GM18873 (cell line): ENCODE data around the gene DNAJA1.
"Not testable (repeated sequence)": the region's sequence is repeated elsewhere in the genome, so short reads cannot be mapped to it uniquely, and the experiment has no call there.

Experiments
- ATAC-seq: cut with Tn5 transposase; IDR thresholded peaks from one replicate; pipeline ENCODE4 v1.9.1; 2021; ENCODE audit warnings: mild to moderate bottlenecking, moderate library complexity, moderate number of reproducible peaks; ENCODE audit not compliant: unreplicated experiment, low FRiP score

Gene DNAJA1

DNA sequence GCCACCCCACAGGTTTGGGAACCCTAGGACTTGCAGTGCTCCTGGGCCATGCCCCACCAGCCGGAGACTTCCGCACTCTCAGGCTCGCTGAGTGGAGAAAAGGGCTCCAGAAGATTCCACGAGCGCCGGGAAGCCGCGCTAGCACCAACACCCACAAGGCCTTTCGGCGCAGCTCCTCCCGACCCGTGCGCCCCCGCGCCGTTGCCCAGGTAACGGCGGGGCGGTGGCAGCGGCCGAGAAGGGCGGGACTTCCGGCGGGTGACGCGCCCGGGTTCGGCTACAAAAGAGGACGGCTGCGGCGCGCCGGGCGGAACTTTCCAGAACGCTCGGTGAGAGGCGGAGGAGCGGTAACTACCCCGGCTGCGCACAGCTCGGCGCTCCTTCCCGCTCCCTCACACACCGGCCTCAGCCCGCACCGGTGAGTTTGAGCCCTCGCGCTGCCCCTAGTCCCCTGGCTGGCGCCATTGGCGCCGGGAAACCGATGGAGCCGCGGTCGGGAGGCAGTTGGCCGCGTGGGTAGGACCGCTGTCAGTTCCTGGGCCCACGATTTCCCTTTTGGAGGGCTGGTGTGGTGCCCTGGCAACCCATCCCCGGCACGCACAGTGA lies at the start of gene DNAJA1:
DNAJA1 (plus strand) TSS at position 308 of the 606 bp plus-strand sequence. CDS start 1,212 bp downstream, outside the sequence.
- peak; percentile 85 for ATAC-seq

DNA sequence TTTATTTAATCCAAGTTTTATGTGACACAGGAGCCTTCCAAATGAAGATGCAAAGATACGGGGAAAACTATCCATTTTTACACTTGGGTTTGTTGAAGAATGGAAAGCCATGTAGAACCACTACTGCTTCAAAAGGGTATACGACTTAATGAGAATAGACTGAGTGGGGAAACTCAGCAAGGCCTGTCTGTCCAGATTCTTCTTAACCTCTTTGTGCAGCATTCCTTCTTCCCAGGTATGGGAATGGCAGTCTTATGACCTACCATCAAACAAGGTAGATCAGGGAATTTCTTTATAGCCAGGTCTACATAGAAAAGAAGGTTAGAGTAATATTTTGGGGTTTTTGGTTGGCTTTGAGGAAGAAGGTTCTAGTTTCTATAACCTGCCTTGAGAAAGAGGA lies 47.0 kb upstream of the DNAJA1 start:
- no peak for ATAC-seq

DNA sequence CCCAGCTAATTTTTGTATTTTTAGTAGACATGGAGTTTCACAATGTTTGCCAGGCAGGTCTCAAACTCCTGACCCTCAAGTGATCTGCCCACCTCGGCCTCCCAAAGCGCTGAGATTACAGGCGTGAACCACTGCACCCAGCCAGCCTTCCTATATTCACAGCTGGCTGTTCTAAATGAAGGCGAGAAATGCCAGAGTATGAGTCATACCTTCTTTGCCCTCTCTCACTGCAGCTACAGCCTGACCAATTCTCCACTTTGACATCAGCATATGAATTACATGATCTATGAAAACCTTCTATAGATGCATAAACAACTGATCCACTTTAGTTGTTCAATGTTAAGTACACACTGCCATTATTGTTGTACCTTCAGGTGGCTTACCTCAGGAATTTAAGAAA lies 38.1 kb upstream of the DNAJA1 start:
- ATAC-seq, result no peak

DNA sequence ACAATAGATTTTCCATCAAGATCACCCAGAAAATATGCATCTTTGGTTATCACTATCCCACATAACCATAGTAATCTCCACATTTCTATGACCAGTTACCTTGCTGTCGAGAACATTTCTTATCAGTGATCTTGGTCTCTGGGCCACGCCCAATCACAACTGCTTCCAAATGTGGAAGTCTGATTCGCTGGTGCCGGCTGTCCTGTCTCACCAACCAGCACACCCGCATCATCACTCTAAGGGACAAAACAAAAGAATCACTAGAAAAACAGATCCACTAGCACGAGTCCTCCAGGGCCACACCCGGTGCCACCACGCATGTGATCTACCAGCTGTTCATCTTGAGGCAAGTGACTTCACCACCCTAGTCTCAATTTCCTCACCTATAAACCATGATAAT lies 35.4 kb upstream of the DNAJA1 start:
- no peak for ATAC-seq

DNA sequence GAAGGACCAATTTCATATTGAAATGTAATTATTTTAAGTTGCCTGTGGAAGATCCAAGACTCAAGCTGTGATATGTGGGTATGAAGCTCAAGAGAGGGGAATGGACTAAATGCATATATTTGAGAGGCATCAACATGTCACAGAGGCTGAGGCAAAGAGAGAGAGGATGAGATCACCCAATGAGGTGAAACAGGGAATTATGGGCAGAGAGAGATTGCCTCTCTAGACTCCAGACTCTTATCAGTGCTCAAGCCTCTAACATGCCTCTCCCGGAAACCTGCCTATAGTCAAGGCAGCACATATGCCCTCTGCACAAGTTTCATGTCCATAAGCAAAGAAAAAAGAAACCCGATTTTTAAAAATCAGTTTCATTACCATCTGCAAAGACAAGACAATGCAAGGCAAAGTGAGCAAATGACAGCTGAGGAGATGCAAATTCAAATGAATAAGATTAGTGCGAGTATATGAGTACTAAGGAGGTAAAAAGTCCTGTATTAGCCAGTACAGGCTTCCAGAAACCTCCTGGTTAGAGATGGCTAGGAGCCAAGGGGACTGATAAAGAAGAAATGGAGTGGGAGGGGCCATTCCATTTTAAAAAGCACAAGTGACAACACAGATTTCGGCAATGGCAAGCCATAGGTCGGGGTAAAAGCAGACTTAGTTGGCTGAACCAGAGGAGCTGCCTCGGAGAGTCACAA lies 33.0 kb upstream of the DNAJA1 start:
- ATAC-seq, result no peak

DNA sequence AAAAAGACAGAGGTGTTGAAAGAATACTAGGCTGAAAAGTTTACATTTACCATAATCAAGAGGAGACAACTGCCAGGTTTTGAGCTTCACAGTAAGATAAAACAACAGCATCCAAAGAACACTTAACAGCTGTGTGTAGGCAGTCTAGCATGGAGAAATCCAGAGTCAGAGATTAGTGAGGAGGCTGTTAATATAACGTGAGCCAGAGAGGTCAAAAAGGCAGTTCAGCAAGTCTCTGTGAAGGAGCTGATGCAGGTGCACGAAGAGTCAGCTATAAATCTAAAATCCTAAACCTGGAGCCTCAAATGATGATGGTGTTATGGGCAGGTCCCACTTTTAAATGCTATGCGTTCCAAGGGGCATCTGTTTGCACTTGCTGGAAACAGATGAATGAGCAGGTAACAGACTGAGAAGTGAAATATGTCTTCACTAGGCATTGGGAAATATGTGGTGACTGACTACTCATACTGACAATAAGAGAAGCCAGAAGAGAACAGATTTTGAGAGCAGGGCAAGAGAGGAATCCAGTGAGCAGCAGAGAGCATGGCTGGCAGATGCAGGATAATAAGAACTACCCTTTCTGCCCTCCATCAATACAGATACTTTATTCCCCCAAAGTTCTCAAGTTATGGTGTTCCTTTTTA lies 32.4 kb upstream of the DNAJA1 start:
- ATAC-seq, result no peak

DNA sequence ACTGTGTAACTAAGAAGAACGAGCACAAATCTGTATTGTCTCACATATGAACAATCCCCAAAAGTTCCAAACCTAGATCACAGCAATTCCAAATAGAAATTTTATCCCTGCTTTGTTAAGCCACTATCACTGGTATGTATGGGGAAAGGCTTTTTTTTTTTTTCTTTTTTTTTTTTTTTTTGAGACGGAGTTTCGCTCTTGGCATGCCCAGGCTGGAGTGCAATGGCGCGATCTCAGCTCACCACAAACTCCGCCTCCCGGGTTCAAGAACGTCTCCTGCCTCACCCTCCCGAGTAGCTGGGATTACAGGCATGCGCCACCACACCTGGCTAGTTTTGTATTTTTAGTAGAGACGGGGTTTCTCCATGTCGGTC lies 24.4 kb upstream of the DNAJA1 start:
- not testable (repeated sequence) for ATAC-seq

DNA sequence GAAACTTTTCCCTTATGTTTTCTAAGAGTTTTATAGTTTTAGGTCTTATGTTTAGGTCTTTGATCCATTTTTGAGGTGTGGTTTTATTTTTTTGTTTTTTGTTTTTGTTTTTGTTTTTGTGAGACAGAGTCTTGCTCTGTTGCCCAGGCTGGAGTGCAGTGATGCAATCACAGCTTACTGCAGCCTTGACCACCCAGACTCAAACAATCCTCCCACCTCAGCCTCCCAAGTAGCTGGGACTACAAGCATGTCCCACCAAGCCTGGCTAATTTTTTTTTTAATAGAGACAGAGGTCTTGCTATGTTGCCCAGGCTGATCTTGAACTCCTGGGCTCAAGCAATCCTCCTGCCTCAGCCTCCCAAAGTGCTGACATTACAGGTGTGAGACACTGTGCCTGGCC lies 19.7 kb upstream of the DNAJA1 start:
- not testable (repeated sequence) for ATAC-seq

DNA sequence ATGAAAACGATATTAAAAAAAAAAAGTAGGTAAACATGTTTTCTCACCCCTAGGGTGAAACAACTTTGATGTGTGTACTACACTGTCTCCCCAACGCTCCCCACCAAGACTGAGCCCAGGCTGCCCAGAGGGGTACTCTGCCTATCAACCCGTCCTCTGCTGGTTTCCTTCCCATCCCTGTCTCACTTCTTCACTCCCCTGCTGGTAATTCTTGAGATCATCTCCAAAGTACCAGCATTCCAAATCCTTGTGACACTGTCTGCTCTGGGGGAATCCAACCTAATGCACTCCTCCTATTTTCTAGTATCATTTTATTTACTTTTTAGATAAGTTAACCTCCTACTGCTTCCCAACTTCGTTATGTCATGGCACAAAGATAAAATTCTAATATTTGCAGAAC lies 17.3 kb upstream of the DNAJA1 start:
- no peak for ATAC-seq

DNA sequence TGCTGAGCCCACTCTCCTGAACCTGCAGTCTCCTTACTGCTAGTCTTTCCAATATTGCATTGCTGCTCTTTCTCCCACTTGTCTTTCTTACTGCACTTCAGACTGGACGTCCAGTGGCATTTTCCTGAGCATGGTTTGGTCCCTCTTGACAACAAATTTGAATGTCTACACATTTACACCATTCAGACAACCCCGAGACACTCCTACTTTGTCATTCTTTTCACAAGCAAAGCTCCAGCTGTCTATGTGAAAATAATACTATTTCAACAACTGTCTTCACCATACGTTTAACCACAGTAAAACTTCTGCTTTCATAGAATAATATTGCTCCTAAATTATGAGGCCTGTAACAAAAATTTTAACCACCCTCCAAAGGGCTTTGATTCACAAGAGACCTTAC lies 13.2 kb upstream of the DNAJA1 start:
- ATAC-seq, result no peak

DNA sequence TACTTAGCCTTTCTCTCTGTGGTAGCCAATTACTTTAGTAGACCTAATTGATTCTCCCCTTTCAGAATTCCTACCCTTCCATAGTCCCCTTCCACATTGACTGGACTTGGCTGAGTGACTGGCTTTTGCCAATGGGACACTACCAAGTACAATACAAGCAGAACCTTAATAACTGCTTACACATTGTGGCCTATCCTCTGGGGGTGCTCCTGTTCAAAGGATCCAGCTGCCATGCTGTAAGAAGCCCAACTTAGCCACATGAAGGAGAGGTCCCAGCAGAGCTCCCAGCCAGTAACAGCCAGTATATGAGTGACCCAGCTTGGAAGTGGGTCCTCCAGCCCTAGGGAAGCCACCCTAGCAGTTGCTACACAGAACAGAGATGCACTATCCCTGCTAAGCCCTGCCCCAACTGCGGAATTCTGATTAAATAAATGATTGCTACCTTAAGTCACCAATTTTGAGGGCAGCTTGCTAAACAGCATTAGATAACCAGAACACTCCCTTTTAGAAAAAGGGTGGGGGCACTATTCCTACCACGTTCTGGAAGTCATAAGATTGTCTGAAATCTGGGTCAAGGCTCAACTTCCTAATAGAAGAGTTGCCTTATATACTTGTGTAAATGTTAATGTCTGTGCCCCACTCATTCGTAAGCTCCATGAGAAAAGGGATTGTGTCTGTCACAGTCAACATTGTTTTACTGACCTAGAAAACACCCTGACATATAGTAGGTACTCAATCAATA lies 12.6 kb upstream of the DNAJA1 start:
- ATAC-seq, result no peak

DNA sequence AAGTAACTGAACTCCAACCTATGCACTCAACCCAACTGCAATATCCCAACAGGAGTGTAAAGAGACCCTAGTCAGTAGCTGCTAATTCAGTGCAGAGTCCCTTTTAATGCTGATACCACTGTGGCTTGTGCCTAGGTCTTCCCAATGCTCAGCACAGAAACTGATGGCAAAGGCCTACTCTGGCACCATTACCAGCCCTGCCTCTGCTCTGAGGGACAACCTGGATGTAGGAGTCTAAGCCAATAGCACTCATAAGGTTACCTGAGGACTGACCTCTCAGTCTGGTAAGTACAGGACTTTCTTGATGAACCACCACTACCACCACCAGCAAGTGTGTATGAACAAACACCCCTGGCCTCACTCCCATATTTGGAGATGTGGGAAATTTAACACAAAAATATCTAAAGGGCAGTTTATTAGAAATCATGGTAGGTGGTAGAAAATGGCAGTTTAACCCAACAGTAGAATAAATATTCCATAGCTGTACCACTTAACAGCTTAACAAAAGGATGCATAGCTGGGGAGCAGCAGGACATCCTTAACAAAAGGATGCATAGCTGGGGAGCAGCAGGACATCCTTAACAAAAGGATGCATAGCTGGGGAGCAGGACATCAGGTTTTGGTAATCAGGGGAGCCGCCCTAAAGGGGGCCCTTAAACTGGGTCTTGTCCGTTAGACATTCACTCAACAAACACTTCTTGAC lies 11.0 kb upstream of the DNAJA1 start:
- no peak for ATAC-seq

DNA sequence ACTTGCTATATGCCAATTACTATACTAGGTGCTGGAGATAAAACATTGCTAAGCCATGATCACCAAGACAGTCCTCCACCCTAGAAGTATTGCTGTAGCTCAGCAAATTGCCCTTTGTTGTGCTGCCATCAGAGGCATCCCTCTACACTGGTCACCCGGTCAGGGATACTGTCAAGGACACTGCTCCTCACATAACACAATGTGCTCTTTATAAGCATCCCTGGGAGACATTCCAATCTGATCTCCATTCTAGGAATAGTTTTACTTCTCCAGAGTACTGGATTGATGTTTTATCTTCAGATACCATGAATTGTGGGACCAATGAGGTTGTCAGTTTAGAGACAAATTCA lies 10.4 kb upstream of the DNAJA1 start:
- ATAC-seq, result no peak

DNA sequence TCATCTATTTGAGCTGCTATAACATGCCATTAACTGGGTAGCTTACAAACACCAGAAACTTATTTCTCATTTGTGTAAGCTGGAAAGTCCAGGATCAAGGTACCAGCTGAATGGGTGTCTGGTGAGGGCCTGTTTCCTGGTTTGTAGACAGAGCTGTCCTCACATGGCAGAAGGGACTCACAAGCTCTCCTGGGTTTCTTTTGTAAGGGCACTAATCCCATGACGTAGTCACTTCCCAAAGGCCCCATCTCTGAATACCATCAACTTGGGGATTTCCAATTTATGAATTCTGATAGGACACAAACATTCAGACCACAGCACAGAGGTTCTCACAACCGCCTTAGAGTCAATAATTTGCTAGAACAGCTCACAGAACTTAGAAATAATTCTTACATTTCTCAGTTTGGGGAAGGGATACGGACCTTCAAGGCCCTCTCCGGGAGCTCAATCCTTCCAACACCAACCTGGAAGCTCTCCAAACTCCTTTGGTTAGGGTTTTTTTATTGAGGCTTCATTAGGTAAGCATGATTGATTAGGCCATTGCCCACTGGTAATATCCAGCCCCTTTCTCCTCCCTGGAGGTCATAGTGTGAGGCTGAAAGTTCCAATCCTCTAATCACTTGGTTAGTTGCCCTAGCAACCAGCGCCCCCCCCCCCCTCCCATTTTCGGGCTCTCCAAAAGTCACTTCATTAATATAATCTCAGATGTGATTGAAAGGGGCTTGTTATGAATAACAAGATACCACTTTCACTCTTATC lies 7.6 kb upstream of the DNAJA1 start:
- ATAC-seq, result no peak

DNA sequence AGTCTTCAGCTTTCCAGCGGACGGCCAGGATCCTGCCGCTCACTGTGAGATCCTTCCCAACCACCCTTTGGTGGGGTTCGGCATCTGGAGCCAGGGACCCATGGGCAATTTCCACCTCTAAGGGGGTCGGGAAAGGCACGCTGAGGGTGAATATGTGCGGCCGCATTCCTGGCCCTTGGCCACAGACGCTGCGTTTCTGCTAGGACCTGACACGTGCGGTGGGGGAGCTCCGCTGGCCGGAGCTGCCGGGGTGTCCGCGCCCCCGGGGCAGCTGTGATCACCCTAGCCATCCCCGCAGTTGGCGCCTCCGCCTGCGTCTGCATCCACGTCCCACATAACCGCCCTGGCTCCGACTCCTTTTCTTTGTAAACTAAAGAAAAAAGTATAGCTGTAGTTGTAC lies 5.3 kb upstream of the DNAJA1 start:
- no peak for ATAC-seq

DNA sequence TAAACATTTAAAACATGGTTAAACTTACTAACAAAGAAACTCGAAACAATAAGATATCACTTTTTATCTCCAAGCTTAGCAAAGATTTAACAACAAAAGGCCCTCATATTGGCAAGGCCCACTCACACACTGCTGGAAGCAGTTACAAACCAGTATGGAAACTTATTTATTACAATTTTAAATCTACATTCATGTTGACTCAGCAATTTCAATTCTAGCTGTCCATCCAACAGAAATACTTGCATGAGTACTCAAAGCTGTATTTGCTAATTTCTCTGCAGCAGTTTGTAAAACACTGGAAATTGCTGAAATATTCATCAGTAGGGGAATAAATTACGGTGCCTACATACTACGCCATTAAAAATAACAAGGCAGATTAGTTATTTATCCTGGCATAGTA lies 2.8 kb upstream of the DNAJA1 start:
- no peak for ATAC-seq

DNA sequence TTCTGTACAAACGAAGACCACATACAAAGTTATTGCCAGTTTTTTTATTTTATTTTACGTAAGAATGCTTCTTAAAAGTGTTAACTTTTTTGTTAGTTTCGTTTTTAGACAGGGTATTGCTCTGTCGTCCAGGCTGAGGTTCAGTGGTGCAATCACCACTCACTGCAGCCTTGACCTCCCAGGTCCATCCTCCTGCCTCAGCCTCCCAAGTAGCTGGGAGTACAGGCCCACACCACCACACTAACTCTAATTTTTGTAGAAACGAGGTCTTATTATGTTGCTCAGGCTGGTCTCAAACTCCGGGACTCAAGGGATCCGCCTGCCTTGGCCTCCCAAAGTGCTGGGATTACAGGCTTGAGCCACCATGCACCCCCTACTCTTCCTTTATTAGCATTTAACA lies 2.3 kb upstream of the DNAJA1 start:
- ATAC-seq, result no peak

DNA sequence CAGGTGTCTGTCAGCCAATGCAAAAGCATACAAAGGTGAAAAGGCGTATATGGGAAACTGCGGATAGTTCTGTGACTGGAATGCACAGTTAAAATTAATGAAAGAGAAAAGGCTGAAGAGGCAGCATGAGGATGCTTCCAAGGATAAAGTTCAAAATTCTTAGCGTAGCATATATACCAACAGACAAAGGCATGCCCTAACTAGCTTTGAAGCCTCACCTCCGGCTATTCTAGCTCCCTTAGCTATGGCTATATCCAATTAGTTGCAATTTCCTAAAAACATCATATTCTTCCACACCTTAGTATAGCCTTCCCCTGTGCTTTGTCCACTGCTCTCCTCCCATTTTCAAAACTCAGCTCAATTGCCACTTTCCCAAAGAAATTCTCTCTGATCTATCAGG lies 1.4 kb upstream of the DNAJA1 start:
- ATAC-seq, result no peak

DNA sequence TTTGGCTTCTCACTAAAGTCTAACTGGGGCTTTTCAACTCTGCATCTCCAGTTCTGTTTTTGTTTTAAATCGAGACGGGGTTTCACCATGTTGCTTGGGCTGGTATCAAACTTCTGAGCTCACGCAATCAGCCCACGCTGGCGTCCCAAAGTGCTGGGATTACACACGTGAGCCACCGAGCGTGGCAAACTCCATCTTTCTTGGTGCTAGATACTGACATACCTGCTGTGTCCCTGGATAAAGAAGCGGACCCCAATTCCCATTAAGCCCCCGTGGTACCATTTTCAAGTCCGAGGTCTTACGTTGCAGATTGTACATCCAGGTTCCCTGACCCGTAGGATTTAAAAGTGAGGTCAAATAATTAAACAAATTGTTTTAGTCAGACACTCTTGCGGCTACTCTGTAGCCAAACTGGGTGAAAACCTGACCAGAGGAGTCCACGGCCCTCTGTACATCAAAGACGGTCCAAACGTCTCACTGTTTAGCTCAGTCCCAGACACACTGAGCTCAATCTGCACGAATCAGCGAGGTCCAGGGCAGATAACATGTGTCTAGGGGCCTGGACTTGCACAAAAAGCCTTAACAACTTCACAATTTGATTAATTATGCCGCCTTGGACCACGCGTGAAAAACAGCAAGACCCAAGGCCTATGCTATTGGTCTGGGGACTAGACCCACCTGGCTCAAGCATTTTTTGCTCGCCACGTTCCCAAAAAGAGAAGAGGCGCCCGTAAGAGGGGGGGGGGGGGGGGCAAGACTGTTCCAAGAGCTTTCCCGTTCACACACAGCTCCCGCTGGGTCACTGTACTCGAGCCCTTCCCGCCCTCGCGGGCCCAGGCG lies 727 bp upstream of the DNAJA1 start:
- no peak for ATAC-seq
